ENCODE data around the gene GARIN3. TPM values are rescaled to one million over a fixed set of nuclear protein-coding genes. Genes with fewer than 3 reads are reported as not detected.

Gene GARIN3
- total and polyA plus RNA-seq, 5 experiments from 2014 or later = not detected

DNA sequence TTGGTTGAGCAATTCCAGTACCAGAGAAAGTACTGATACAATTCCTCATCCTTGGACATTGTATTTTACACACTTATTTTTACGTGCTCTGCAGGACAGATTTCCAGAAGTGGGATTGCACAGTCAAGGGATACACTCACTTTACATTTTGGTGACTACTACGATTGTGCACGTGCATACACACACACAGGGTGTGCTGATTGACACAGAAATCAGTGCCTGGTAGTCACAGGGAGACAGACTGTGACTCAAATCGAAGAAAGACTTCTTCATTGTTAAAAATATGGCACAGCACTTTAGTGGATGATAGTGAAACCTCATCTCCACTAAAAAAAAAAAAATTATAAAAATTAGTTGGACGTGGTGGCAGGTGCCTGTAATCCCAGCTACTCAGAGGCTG is 1.5 kb downstream of the GARIN3 start:
- peaks cover 27 to 51% (median 47%) of the 10 kb centered on the region in 4 donors for H3K4me1 Mint-ChIP-seq
- peaks cover 0 to 7% (median 0%) of the 10 kb centered on the region in 9 donors for H3K9me3 Mint-ChIP-seq
- no peak for ATAC-seq
- no peak for DNase-seq
- POLR2A ChIA-PET = interaction anchor here (0.7 to 36.8 kb wide), 3 partner anchors 8 to 41 kb away, joined by 4 to 990 read pairs (median 6); no protein-coding TSS in a partner anchor
- H3K36me3 Mint-ChIP-seq = no peaks in the 10 kb centered on the region
- no peak overlapping the region for H3K4me3 Mint-ChIP-seq
- H3K27ac Mint-ChIP-seq = no peak overlapping the region
- no peaks in the 10 kb centered on the region for H3K27me3 Mint-ChIP-seq

DNA sequence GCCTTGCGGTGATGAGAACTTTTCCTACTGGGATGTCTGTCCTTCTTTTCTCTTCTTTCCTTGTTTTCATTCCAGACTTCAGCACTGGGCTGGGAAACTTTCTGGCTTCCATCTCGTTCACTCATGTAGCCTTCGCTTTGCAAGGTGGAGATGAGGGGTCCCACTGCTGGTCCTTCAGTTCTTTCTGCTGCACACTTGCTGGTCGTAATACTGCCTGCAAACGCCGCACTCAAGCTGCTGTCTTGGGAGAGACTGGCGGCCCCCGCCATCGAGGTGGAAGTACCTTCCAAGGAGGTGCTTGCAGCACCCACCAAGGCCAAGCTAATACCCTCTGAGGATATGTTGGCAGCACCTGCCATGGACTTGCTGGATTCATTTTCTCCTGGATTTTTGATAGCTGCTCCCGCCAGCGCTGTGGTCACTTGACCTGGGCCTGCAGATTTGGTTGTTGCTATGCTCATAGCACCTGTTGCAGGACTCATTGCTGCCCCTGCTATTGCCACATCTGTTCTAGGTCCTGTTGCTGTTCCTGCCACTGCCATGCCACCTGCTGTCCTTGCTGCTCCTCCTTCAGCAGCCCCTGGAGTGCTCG is 3.0 kb downstream of the GARIN3 start:
- Mint-ChIP-seq H3K9me3 (no peaks in the 10 kb centered on the region), H3K4me1 (peaks cover 32 to 58% (median 53%) of the 10 kb centered on the region in 4 donors), H3K36me3 (no peaks in the 10 kb centered on the region), H3K27ac (peak overlapping the region in 5 of 10 donors; percentile 4 to 82 (median 59)), H3K4me3 (no peak overlapping the region), H3K27me3 (no peaks in the 10 kb centered on the region)
- POLR2A ChIA-PET = interaction anchor here (0.8 to 3.3 kb wide), 4 partner anchors 10 to 28 kb away, joined by 3 to 16 read pairs (median 4); no protein-coding TSS in a partner anchor
- DNase-seq = no peak
- ATAC-seq = no peak

DNA sequence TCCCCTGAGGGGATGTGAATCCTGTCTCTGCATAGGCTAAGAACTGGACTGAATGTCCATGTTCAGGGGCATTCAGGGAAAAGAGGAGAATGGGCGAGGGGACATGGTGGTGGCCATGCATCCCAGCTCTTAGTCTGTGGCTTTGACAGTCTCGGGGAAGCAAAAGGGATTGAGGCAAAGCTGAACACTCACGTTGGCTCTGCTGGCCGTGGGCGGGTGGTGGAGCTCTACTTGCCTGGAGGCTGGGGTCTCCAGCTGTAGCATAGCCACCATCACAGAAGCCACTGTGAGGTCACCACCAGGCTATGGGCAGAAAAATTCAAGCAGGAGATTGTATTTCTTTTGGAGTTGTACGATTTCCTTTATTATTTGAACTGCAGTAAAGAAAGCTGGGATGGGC is 4.1 kb downstream of the GARIN3 start:
- DNase-seq (no peak), ATAC-seq (no peak)
- Mint-ChIP-seq H3K27ac (no peak overlapping the region), H3K4me3 (no peak overlapping the region), H3K4me1 (peaks cover 25 to 55% (median 51%) of the 10 kb centered on the region in 4 donors), H3K36me3 (no peaks in the 10 kb centered on the region), H3K27me3 (no peaks in the 10 kb centered on the region), H3K9me3 (no peaks in the 10 kb centered on the region)
- POLR2A ChIA-PET = interaction anchor here (0.7 to 3.3 kb wide), 4 partner anchors 10 to 29 kb away, joined by 3 to 16 read pairs (median 4); partner anchors contain the start of gene ITK

DNA sequence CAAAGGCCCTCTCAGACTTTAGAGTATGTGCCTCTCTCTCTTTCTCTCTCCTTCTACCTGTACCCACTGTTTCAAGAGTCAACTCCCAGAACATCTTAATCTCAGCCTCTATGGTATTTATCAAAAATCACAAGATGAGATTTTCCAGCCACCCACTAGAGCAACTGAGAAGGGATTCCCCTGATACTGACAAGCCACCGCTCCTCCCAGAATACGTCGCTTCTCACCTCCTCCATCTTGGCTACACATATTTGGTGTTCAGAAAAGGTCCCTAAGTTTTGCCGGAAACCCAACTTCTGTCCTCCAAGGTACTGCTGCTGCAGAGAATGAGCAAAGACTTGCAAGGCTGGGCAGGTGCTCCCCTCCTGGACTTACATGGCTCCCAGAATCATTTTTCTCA is 6.1 kb downstream of the GARIN3 start:
- peak overlapping the region; percentile 32 to 90 (median 82) for H3K27ac Mint-ChIP-seq
- no peaks in the 10 kb centered on the region for H3K36me3 Mint-ChIP-seq
- H3K4me1 Mint-ChIP-seq = peaks cover 32 to 56% (median 50%) of the 10 kb centered on the region in 4 donors
- no peaks in the 10 kb centered on the region for H3K9me3 Mint-ChIP-seq
- no peak for DNase-seq
- peak overlapping the region in 7 of 10 donors; percentile 1 to 80 (median 50) for H3K4me3 Mint-ChIP-seq
- POLR2A ChIA-PET = no interaction called here
- ATAC-seq = no peak
- no peaks in the 10 kb centered on the region for H3K27me3 Mint-ChIP-seq

DNA sequence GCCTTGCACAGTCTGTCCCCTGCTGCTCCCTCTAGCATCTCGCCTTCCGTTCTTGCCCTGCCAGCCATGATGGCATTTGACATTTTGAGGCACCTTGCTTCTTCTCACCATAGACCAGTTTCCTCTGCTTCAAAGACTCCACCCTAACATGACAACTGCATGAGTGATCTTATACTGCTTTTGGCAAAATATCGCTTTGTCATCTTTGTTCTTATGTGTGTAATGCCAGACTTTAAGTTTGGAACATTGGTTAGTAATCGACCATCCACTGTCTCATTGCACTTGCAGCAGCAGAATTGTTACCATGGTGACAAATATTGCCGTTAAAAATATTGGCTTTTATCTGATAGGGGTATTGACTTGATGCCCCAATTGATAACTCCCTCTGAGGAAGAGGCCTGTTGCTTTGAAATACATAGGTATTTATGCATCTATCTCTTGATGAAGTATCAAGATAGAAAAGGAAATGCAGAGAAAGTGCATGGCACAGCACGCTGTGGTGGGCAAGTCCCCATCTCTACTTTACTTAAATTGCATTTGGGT is 6.8 kb downstream of the GARIN3 start:
- DNase-seq (peak in 6 of 10 donors; percentile 15 to 68 (median 45)), ATAC-seq (peak; percentile 81)
- Mint-ChIP-seq H3K27me3 (no peaks in the 10 kb centered on the region), H3K4me1 (peaks cover 38 to 62% (median 57%) of the 10 kb centered on the region in 4 donors), H3K36me3 (no peaks in the 10 kb centered on the region), H3K27ac (peak overlapping the region; percentile 51 to 90 (median 82)), H3K9me3 (no peaks in the 10 kb centered on the region), H3K4me3 (peak overlapping the region in 9 of 10 donors; percentile 2 to 70 (median 50))
- POLR2A ChIA-PET = no interaction called here

DNA sequence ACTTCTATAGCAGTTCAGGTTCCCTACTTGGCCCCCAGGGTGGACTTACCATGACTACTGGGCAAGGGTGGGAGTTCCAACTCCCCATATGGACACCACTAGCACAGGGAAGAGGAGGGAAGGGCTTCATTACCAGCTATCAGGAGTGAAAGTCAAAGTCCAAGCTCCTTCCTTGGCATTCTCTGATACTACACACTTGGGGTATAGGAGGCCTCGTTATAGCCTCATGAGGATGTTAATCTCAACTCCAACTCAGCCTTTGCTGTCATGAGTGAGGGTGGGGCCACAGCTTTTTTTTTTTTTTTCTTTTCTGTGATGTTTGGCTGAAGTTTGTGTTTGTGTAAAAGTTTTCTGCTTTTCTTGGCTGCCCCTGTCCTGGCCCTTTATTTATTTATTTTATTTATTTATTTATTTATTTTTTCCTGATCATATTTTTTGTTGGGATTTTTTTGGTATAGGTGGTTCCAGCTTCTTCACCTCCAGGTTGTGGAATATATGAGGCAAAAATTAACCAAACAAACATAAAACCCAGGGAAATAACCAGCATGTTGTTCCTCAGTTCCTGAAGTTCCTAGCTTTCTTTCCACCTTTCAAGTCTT is 8.7 kb downstream of the GARIN3 start:
- DNase-seq = no peak
- no peak for ATAC-seq
- Mint-ChIP-seq H3K27ac (peak overlapping the region in 4 of 10 donors; percentile 16 to 87 (median 74)), H3K36me3 (no peaks in the 10 kb centered on the region), H3K4me3 (peak overlapping the region in 1 of 10 donors; percentile 16), H3K27me3 (no peaks in the 10 kb centered on the region), H3K9me3 (no peaks in the 10 kb centered on the region), H3K4me1 (peaks cover 40 to 73% (median 67%) of the 10 kb centered on the region in 4 donors)
- POLR2A ChIA-PET = interaction anchor here (0.7 to 2.3 kb wide), 11 partner anchors 8 to 62 kb away, joined by 3 to 14 read pairs (median 3); partner anchors contain the start of gene GARIN3

DNA sequence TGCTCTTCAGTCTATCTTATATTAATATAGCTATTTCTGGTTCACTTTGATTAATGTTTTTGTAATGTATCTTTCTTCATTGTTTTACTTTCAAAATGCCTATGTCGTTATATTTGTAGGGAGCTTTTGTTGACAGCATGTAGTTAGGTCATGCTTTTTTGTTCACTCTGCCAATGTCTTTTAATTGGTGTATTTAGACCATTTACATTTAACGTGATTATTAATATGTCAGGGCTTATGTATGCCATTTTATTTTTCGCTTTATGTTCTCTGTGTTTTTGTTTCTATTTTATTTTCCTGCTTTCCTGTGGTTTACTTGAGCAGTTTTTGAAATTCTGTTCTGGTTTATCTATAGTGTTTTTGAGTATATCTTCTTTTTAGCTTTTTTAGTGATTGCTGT is 10.8 kb downstream of the GARIN3 start:
- DNase-seq = no peak
- Mint-ChIP-seq H3K27ac (peak overlapping the region in 9 of 10 donors; percentile 61 to 97 (median 90)), H3K9me3 (no peaks in the 10 kb centered on the region), H3K4me3 (peak overlapping the region; percentile 71 to 90 (median 80)), H3K4me1 (peaks cover 39 to 80% (median 73%) of the 10 kb centered on the region in 4 donors), H3K36me3 (no peaks in the 10 kb centered on the region), H3K27me3 (no peaks in the 10 kb centered on the region)
- POLR2A ChIA-PET = interaction anchor here (0.7 to 4.7 kb wide), 9 partner anchors 12 to 154 kb away, joined by 3 to 50 read pairs (median 4); partner anchors contain the start of genes ITK and MED7
- no peak for ATAC-seq

DNA sequence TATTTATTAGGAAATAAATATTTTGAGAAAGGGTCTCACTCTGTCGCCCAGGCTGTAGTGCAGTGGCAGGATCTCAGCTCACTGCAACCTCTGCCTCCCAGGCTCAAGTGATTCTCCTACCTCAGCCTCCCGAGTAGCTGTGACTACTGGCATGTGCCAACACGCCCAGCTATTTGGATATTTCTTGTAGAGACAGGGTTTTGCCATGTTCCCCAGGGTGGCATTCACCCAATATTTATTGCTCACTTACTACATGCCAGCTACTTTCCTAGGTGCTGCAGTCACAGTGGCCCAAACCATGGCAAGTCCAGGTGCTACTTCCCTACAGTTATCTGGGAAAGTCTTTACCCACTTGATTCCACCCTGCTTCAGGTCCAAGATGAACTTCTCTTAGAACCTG is 15.1 kb downstream of the GARIN3 start:
- ATAC-seq = no peak
- Mint-ChIP-seq H3K4me3 (no peak overlapping the region), H3K9me3 (no peaks in the 10 kb centered on the region), H3K27ac (peak overlapping the region in 8 of 10 donors; percentile 18 to 80 (median 46)), H3K36me3 (no peaks in the 10 kb centered on the region), H3K4me1 (peaks cover 30 to 65% (median 58%) of the 10 kb centered on the region in 4 donors), H3K27me3 (no peaks in the 10 kb centered on the region)
- DNase-seq = no peak
- POLR2A ChIA-PET = interaction anchor here (1.0 to 2.1 kb wide), 4 partner anchors 21 to 142 kb away, joined by 3 to 8 read pairs (median 5); no protein-coding TSS in a partner anchor

DNA sequence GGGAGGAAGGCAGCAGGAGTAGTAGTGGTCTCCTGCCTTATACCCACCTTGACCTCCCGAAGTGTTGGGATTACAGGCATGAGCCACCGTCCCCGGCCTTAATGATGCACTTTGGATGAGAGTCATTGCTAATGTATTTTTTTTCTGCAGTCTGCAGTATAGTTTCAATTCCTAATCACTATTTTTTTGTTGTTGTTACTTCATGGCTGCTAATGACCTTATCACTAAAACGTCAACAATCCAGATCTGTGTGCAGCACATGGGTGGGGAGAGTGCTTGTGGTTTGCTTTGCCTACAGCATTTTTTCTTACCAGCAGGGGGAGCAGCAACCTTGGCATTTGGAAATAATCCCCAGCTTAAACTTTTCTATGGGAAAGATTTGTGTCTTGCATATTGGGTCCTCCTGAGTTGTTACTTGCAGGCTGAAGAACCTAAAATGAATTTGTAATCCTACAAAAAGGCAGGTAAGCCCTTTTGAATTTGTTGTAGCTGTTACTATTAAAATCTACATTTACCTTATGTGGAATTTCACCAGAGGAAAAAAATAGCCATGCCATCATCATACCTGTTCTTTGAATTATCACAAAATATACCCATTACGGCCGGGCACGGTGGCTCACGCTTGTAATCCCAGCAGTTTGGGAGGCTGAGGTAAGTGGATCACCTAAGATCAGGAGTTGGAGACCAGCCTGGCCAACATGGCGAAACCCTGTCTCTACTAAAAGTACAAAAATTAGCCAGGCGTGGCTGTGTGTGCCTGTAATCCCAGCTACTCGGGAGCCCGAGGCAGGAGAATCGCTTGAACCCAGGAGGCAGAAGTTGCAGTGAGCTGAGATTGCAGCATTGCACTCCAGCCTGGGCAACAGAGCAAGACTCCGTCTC is 17.1 kb downstream of the GARIN3 start:
- Mint-ChIP-seq H3K36me3 (no peaks in the 10 kb centered on the region), H3K27me3 (no peaks in the 10 kb centered on the region), H3K4me1 (peaks cover 17 to 48% (median 43%) of the 10 kb centered on the region in 4 donors), H3K27ac (peak overlapping the region; percentile 34 to 91 (median 74)), H3K9me3 (no peaks in the 10 kb centered on the region), H3K4me3 (peak overlapping the region in 6 of 10 donors; percentile 1 to 55 (median 19))
- DNase-seq = peak; percentile 55 to 87 (median 81)
- POLR2A ChIA-PET = interaction anchor here (0.6 to 2.6 kb wide), 24 partner anchors 8 to 164 kb away, joined by 3 to 16 read pairs (median 4); partner anchors contain the start of gene ITK
- peak; percentile 72 to 78 for ATAC-seq

DNA sequence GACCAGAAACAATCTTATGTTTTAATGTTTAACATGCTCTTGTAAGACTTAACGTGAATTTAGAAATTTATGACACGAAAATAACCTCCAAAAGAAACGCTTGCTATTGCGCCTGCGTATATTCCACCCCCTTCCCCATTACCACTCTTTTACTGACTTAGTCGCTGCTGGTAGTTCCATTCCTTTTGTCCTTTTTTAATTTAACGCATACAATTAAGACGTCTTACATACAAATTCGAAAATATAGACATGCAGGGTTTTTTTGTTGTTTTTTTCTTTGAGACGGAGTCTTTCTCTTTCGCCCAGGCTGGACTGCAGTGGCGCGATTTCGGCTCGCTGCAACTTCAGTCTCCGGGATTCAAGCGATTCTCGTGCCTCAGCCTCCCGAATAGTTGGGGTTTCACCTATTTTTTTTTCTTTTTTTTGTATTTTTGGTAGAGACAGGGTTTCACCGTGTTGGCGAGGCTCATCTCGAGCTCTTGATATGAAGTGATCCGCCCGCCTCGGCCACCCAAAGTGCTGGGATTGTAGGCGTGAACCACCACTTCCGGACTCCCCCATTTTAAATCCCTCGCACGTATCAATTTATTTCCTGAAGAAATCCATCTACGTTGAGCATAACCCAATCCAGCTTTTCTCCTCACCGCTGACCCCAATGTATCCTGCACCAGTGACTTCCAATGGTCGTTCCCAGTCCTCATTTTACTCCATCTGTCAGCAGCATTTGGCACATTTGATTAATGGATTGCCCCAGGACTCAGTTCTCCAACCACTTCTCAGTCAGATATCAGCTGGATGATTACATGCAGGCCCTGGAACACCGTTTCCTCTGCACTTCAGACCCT is 22.7 kb downstream of the GARIN3 start:
- H3K27me3 Mint-ChIP-seq = no peaks in the 10 kb centered on the region
- peaks cover 15 to 23% (median 21%) of the 10 kb centered on the region in 3 donors for H3K36me3 Mint-ChIP-seq
- H3K9me3 Mint-ChIP-seq = peaks cover 0 to 5% (median 0%) of the 10 kb centered on the region in 9 donors
- peak overlapping the region; percentile 93 to 100 (median 97) for H3K27ac Mint-ChIP-seq
- ATAC-seq (peak; percentile 57 to 58), DNase-seq (peak in 7 of 10 donors; percentile 18 to 76 (median 23))
- H3K4me1 Mint-ChIP-seq = peaks cover 16 to 43% (median 41%) of the 10 kb centered on the region in 4 donors
- peak overlapping the region; percentile 92 to 99 (median 96) for H3K4me3 Mint-ChIP-seq
- POLR2A ChIA-PET = interaction anchor here (0.8 to 3.2 kb wide), 45 partner anchors 9 to 588 kb away, joined by 3 to 31 read pairs (median 6); partner anchors contain the start of genes HAVCR2, ITK and THG1L

Measured in naive thymus-derived CD8-positive, alpha-beta T cell (primary cell).